A549 (cell line): Measurements from ENCODE around the gene HLA-DOA.

ENCODE experiments used
- BHLHE40 ChIP-seq: IDR thresholded peaks from 2 replicates; pipeline ENCODE4 v1.6.1; 2012; ENCODE audit warnings: low read depth, low read length, inconsistent platforms
- CBX2 ChIP-seq: fragments of 200-600 bp; sonication (generic); IDR thresholded peaks from 2 replicates; pipeline ENCODE4 v1.6.1; 2016; ENCODE audit warnings: low read depth, mild to moderate bottlenecking, borderline replicate concordance
- CEBPB ChIP-seq, 2 experiments: fragments of >200 bp in 1 of 2; sonication (Bioruptor Twin) in 1 of 2; formaldehyde crosslinking in 1 of 2; IDR thresholded peaks; 2 replicates each; pipeline ENCODE4 v1.6.1; 2012 to 2016
- EHMT2 ChIP-seq: fragments of 200-600 bp; sonication (generic); IDR thresholded peaks from 2 replicates; pipeline ENCODE4 v1.6.1; 2016; ENCODE audit warnings: antibody characterized with exemption, low read depth, mild to moderate bottlenecking, moderate library complexity
- GATA3 ChIP-seq: IDR thresholded peaks from 2 replicates; pipeline ENCODE4 v1.6.1; 2012; ENCODE audit warnings: borderline replicate concordance
- MAFK ChIP-seq: fragments of 450-650 bp; IDR thresholded peaks from 2 replicates; pipeline ENCODE4 v1.6.1; 2014; ENCODE audit not compliant: partially characterized antibody
- MAX ChIP-seq: IDR thresholded peaks from 2 replicates; pipeline ENCODE4 v1.6.1; 2012
- POLR2A ChIP-seq: IDR thresholded peaks from 2 replicates; pipeline ENCODE4 v1.6.1; 2012; ENCODE audit warnings: mild to moderate bottlenecking, low read length
- RAD21 ChIP-seq, 2 experiments: fragments of >200 bp in 1 of 2; sonication (Bioruptor Twin) in 1 of 2; formaldehyde crosslinking in 1 of 2; IDR thresholded peaks in 1 of 2; conservative IDR thresholded peaks in 1 of 2; 2 replicates in 1 of 2; 3 replicates in 1 of 2; pipeline ENCODE4 v1.6.1; 2012 to 2018; ENCODE audit warnings: inconsistent platforms in 1 of 2
- REST ChIP-seq: fragments of 200-600 bp; sonication (generic); IDR thresholded peaks from 2 replicates; pipeline ENCODE4 v1.6.1; 2016; ENCODE audit warnings: antibody characterized with exemption, mild to moderate bottlenecking, moderate library complexity
- RNF2 ChIP-seq: fragments of 200-600 bp; sonication (generic); IDR thresholded peaks from 2 replicates; pipeline ENCODE4 v1.6.1; 2016; ENCODE audit warnings: low read depth, mild to moderate bottlenecking, antibody characterized with exemption, moderate library complexity, borderline replicate concordance
- TF ChIP-seq, protein P1 (sequence below): fragments of >200 bp; sonication (Bioruptor Twin); formaldehyde crosslinking; IDR thresholded peaks from 3 replicates; pipeline ENCODE4 v1.5.1; 2016
- TF ChIP-seq, protein P2 (sequence below): fragments of 250-450 bp; sonication (Bioruptor Pico); IDR thresholded peaks from 2 replicates; pipeline ENCODE4 v1.5.0; 2020; ENCODE audit warnings: low read depth, mild to moderate bottlenecking, moderate library complexity

DNA sequence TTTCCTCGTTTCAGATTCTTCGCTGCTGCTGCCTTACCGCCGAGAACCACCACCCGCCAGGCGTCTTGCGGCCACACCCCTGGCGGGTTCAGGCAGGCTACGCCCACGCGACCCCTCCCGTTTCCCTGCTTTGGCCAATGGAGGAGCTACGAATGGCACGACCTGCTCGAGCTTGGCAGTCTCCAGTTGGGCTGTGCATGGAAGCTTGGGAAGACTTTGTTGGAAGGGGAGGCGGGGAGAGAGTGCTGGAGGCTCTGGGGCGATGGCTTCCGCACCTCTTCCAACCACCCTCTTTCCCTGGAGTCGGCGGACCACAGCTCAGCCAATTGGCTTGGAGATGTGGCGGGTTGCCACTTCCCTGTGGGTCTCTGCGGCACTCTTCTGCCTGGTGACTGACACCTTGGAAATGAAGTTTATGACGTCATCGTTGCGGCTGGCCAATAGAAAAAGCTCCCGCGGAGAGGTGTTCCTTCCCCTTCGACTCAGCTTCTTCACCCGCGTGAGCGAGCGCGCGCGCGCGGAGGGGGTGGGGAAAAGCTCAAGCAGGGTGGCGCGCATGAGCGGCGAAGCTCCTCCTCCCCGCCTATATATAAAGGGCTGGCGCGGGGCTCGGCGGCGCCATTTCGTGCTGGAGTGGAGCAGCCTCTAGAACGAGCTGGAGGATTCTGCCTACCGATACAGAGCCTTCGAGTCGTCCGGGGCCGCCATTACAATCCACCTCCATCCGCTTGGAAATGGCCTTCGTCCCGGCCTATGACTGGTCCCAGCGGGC is 37.6 kb downstream of the HLA-DOA start:
- TF ChIP-seq, protein P1, sequence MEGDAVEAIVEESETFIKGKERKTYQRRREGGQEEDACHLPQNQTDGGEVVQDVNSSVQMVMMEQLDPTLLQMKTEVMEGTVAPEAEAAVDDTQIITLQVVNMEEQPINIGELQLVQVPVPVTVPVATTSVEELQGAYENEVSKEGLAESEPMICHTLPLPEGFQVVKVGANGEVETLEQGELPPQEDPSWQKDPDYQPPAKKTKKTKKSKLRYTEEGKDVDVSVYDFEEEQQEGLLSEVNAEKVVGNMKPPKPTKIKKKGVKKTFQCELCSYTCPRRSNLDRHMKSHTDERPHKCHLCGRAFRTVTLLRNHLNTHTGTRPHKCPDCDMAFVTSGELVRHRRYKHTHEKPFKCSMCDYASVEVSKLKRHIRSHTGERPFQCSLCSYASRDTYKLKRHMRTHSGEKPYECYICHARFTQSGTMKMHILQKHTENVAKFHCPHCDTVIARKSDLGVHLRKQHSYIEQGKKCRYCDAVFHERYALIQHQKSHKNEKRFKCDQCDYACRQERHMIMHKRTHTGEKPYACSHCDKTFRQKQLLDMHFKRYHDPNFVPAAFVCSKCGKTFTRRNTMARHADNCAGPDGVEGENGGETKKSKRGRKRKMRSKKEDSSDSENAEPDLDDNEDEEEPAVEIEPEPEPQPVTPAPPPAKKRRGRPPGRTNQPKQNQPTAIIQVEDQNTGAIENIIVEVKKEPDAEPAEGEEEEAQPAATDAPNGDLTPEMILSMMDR = no peak
- TF ChIP-seq CEBPB (IDR thresholded peaks at IDR 0.05) = no peak; a peak in 1 of 4 replicates
- TF ChIP-seq MAX = peak; percentile 85
- TF ChIP-seq POLR2A = peak; percentile 99
- no peak for TF ChIP-seq RAD21 (conservative IDR thresholded peaks at IDR 0.05 in 1 of 2, IDR thresholded peaks at IDR 0.05 in 1 of 2)
- peak; percentile 32; the same call in 1 of the 2 replicates for TF ChIP-seq GATA3
- no peak for TF ChIP-seq EHMT2
- no peak for TF ChIP-seq MAFK
- TF ChIP-seq REST = peak; percentile 51
- TF ChIP-seq, protein P2, sequence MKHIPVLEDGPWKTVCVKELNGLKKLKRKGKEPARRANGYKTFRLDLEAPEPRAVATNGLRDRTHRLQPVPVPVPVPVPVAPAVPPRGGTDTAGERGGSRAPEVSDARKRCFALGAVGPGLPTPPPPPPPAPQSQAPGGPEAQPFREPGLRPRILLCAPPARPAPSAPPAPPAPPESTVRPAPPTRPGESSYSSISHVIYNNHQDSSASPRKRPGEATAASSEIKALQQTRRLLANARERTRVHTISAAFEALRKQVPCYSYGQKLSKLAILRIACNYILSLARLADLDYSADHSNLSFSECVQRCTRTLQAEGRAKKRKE = no peak
- TF ChIP-seq CBX2 = no peak
- no peak for TF ChIP-seq BHLHE40
- TF ChIP-seq RNF2 = no peak
